ENCODE results near the gene PRELP.

Gene PRELP

GRCh38 chr1:203536980-203537455, 61.4 kb downstream of the PRELP start:
- no peak overlapping the region for H3K9ac ChIP-seq (ENCODE audit: low read length)

GRCh38 chr1:203537806-203538464, 62.3 kb downstream of the PRELP start:
- no peak for TF ChIP-seq EZH2 (optimal IDR thresholded peaks at IDR 0.05; ENCODE audit: low read depth, low read length)
- TF ChIP-seq CTCF (IDR thresholded peaks at IDR 0.05; ENCODE audit: low read length), result no peak
- TF ChIP-seq EZH2phosphoT487 (IDR thresholded peaks at IDR 0.05; ENCODE audit: low read length), result no peak
- H3K9me3 ChIP-seq (replicated peaks; ENCODE audit: insufficient read depth, low read length), result no peaks in the 10 kb centered on the region
- H3K4me1 ChIP-seq (ENCODE audit: low read length), result no peaks in the 10 kb centered on the region
- no peaks in the 10 kb centered on the region for H3K9me2 ChIP-seq (replicated peaks; ENCODE audit: insufficient read depth, low read length)
- H4K20me1 ChIP-seq (ENCODE audit: insufficient read depth, low read length), result no peaks in the 10 kb centered on the region
- no peaks in the 10 kb centered on the region for H3K79me2 ChIP-seq (ENCODE audit: low read length)
- DNase-seq, result no peak
- no peaks in the 10 kb centered on the region for H3K36me3 ChIP-seq (replicated peaks; ENCODE audit: insufficient read depth, low read length)
- H2AFZ ChIP-seq (ENCODE audit: low read length), result no peak overlapping the region
- no peak overlapping the region for H3K4me2 ChIP-seq (ENCODE audit: low read depth, low read length)
- H3K27ac ChIP-seq (ENCODE audit: low read length), result no peak overlapping the region
- H3K27me3 ChIP-seq (replicated peaks; ENCODE audit: insufficient read depth, low read length), result no peaks in the 10 kb centered on the region
- H3K4me3 ChIP-seq (ENCODE audit: low read length), result no peak overlapping the region
- H3F3A ChIP-seq (ENCODE audit: insufficient read depth, low read length), result no peaks in the 10 kb centered on the region
- H3K9ac ChIP-seq (ENCODE audit: low read length), result no peak overlapping the region

More at GRCh38 chr1:203536980-203537455, 61.4 kb downstream of the PRELP start:
- Histone ChIP-seq H3K79me2 (ENCODE audit: low read length) (no peaks in the 10 kb centered on the region), H3K36me3 (replicated peaks; ENCODE audit: insufficient read depth, low read length) (no peaks in the 10 kb centered on the region), H3K4me1 (ENCODE audit: low read length) (no peaks in the 10 kb centered on the region), H3K4me3 (ENCODE audit: low read length) (no peak overlapping the region), H4K20me1 (ENCODE audit: insufficient read depth, low read length) (no peaks in the 10 kb centered on the region), H3K9me2 (replicated peaks; ENCODE audit: insufficient read depth, low read length) (no peaks in the 10 kb centered on the region), H3K27ac (ENCODE audit: low read length) (no peak overlapping the region), H3K4me2 (ENCODE audit: low read depth, low read length) (no peak overlapping the region), H3F3A (ENCODE audit: insufficient read depth, low read length) (no peaks in the 10 kb centered on the region), H3K9me3 (replicated peaks; ENCODE audit: insufficient read depth, low read length) (no peaks in the 10 kb centered on the region), H3K27me3 (replicated peaks; ENCODE audit: insufficient read depth, low read length) (no peaks in the 10 kb centered on the region), H2AFZ (ENCODE audit: low read length) (no peak overlapping the region)
- TF ChIP-seq EZH2phosphoT487 (IDR thresholded peaks at IDR 0.05; ENCODE audit: low read length) (no peak), CTCF (IDR thresholded peaks at IDR 0.05; ENCODE audit: low read length) (no peak), EZH2 (optimal IDR thresholded peaks at IDR 0.05; ENCODE audit: low read depth, low read length) (no peak)
- DNase-seq, result no peak

- no peaks in the 10 kb centered on the region for H3K36me3 ChIP-seq (replicated peaks; ENCODE audit: insufficient read depth, low read length)
- H3K9me2 ChIP-seq (replicated peaks; ENCODE audit: insufficient read depth, low read length), result no peaks in the 10 kb centered on the region
- no peak overlapping the region for H3K4me2 ChIP-seq (ENCODE audit: low read depth, low read length)
- no peak overlapping the region for H3K27ac ChIP-seq (ENCODE audit: low read length)
- H3K9me3 ChIP-seq (replicated peaks; ENCODE audit: insufficient read depth, low read length), result no peaks in the 10 kb centered on the region
- H3F3A ChIP-seq (ENCODE audit: insufficient read depth, low read length), result no peaks in the 10 kb centered on the region
- TF ChIP-seq EZH2 (optimal IDR thresholded peaks at IDR 0.05; ENCODE audit: low read depth, low read length), result no peak
- no peak for TF ChIP-seq CTCF (IDR thresholded peaks at IDR 0.05; ENCODE audit: low read length)
- no peak for TF ChIP-seq EZH2phosphoT487 (IDR thresholded peaks at IDR 0.05; ENCODE audit: low read length)
- H3K4me3 ChIP-seq (ENCODE audit: low read length), result no peak overlapping the region
- DNase-seq, result no peak
- no peak overlapping the region for H2AFZ ChIP-seq (ENCODE audit: low read length)
- no peaks in the 10 kb centered on the region for H3K27me3 ChIP-seq (replicated peaks; ENCODE audit: insufficient read depth, low read length)
- H4K20me1 ChIP-seq (ENCODE audit: insufficient read depth, low read length), result no peaks in the 10 kb centered on the region
- no peaks in the 10 kb centered on the region for H3K4me1 ChIP-seq (ENCODE audit: low read length)
- H3K79me2 ChIP-seq (ENCODE audit: low read length), result no peaks in the 10 kb centered on the region
- H3K9ac ChIP-seq (ENCODE audit: low read length), result no peak overlapping the region
Measured at GRCh38 chr1:203538726-203539125, 63.1 kb downstream of the PRELP start.
